Small intestine (tissue), 7 donors: Measurements from ENCODE around the gene LGMN. TPM values are rescaled to one million over a fixed set of nuclear protein-coding genes. Genes with fewer than 3 reads are reported as not detected.
"Not testable (repeated sequence)": the region's sequence is repeated elsewhere in the genome, so short reads cannot be mapped to it uniquely, and the experiment has no call there.

Source experiments
- DNase-seq, 2 donors: peaks; one replicate each; pipeline versions ENCODE4 v3.0.0 to v3.0.0-alpha.2; 2013
- FAIRE-seq: peaks from 2 replicates; lab custom pipeline; 2012; peaks lifted over from hg19 to GRCh38; lab: Jason Lieb, UNC
- H3K27ac ChIP-seq, 3 donors: one replicate each; pipeline ENCODE4 v1.5.1; 2013; ENCODE audit warnings: low read length in 2 of 3, mild to moderate bottlenecking in 2 of 3, control low read depth in 1 of 3, inconsistent platforms in 1 of 3, low read depth in 1 of 3, moderate library complexity in 1 of 3
- H3K27me3 ChIP-seq, 3 donors: one replicate each; pipeline ENCODE4 v1.6.1; 2013; ENCODE audit warnings: low read length in 3 of 3, inconsistent platforms in 1 of 3; ENCODE audit not compliant: control insufficient read depth in 3 of 3, insufficient read depth in 3 of 3
- H3K36me3 ChIP-seq, 3 donors: one replicate each; pipeline ENCODE4 v1.6.1; 2013; ENCODE audit warnings: low read length in 3 of 3, inconsistent platforms in 1 of 3, low read depth in 1 of 3, mild to moderate bottlenecking in 1 of 3, moderate library complexity in 1 of 3; ENCODE audit not compliant: control insufficient read depth in 3 of 3, insufficient read depth in 2 of 3
- H3K4me1 ChIP-seq, 3 donors: one replicate each; pipeline ENCODE4 v1.6.1; 2013; ENCODE audit warnings: low read length in 2 of 3, inconsistent platforms in 1 of 3, low read depth in 1 of 3, mild to moderate bottlenecking in 1 of 3, moderate library complexity in 1 of 3; ENCODE audit not compliant: control insufficient read depth in 3 of 3, insufficient read depth in 2 of 3
- H3K4me3 ChIP-seq, 3 donors: one replicate each; pipeline ENCODE4 v1.5.1; 2013; ENCODE audit warnings: low read length in 3 of 3, control low read depth in 1 of 3, inconsistent platforms in 1 of 3, low read depth in 1 of 3, mild to moderate bottlenecking in 1 of 3, moderate library complexity in 1 of 3
- H3K9me3 ChIP-seq, 2 donors: one replicate each; pipeline ENCODE4 v1.6.1; 2013; ENCODE audit warnings: low read depth in 1 of 2, low read length in 1 of 2; ENCODE audit not compliant: control insufficient read depth in 2 of 2, insufficient read depth in 1 of 2
- WGBS, 3 donors: extraction: QIAGEN DNeasy Blood & Tissue Kit; methylation state at CpG; one replicate each; pipeline ENCODE4 v1.1.7; 2013; 5-methylcytosine and 5-hydroxymethylcytosine counted together
- polyA plus RNA-seq, 4 donors: library from polyadenylated mRNA; stranded (reverse) in 3 of 4; unstranded in 1 of 4; fragments of 200-250 nt in 3 of 4; fragments of 120-200 nt in 1 of 4; gene quantifications; one replicate each; pipeline versions ENCODE4 v1.2.1 to v1.2.3, GENCODE V29; 2013
- donor health status: healthy with polysubstance abuse.
- donor health status: control.
- donor health status: control.
- donor health status: Bipolar disorder and iron deficiency.
- donor health status: healthy.

The LGMN gene
- polyA plus RNA-seq, 4 donors, result 57.8 to 386 (median 62.3) TPM

DNA sequence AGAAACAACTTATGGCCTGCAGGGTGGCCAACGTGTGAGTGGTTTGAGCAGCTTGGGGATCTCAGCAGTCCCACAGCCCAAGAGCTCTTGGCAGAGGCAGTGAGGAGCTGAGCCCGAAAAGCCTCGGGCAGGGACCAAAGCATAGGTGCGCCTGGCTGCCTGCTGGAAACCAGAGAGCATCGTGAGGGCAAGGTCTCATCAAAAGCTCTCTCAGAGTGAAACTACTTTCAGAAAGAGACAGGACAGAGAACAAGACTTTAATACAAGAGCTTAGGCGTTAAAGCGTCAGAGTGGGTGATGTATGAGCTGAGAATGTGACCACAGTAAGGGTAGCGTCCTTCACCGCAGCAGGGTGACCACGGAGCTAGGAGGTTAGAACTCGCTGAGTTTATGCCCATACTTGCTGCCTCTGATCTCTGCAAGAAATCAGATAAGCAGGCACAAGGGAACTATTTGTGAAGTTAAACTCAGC, 30.8 kb downstream of the LGMN start:
- Histone ChIP-seq H3K4me1 (peaks cover 0 to 14% (median 0%) of the 10 kb centered on the region in 3 donors), H3K27me3 (no peaks in the 10 kb centered on the region), H3K4me3 (no peak overlapping the region), H3K36me3 (peaks cover 0 to 53% (median 0%) of the 10 kb centered on the region in 3 donors), H3K27ac (no peak overlapping the region), H3K9me3 (no peaks in the 10 kb centered on the region)
- WGBS, 3 donors, result 67 to 79% (median 70%) methylated on average over 11 of the region's 11 CpGs
- FAIRE-seq, result no peak
- DNase-seq, result no peak

DNA sequence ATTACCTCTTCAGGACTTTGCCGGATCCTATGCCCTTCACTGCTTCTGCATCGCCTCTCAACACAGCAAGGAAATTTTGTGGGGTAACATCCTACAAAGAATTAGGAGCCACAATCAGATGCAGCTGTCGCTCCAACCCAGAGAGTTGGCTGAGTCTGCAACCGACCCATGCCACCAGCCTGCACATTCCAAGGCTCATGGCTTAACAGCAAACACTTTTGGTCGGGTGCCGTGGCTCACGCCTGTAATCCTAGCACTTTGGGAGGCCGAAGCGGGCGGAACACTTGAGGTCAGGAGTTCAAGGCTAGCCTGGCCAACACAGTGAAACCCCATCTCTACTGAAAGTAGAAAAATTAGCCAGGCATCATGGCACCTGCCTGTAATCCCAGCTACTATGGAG, 32.3 kb downstream of the LGMN start:
- H3K36me3 ChIP-seq, result peaks cover 0 to 61% (median 2%) of the 10 kb centered on the region in 3 donors
- no peak overlapping the region for H3K4me3 ChIP-seq
- 92 to 94% (median 93%) methylated on average over 10 of the region's 10 CpGs for WGBS, 3 donors
- peaks cover 0 to 13% (median 0%) of the 10 kb centered on the region in 3 donors for H3K4me1 ChIP-seq
- no peak for DNase-seq
- no peaks in the 10 kb centered on the region for H3K27me3 ChIP-seq
- no peaks in the 10 kb centered on the region for H3K9me3 ChIP-seq
- no peak for FAIRE-seq
- no peak overlapping the region for H3K27ac ChIP-seq

DNA sequence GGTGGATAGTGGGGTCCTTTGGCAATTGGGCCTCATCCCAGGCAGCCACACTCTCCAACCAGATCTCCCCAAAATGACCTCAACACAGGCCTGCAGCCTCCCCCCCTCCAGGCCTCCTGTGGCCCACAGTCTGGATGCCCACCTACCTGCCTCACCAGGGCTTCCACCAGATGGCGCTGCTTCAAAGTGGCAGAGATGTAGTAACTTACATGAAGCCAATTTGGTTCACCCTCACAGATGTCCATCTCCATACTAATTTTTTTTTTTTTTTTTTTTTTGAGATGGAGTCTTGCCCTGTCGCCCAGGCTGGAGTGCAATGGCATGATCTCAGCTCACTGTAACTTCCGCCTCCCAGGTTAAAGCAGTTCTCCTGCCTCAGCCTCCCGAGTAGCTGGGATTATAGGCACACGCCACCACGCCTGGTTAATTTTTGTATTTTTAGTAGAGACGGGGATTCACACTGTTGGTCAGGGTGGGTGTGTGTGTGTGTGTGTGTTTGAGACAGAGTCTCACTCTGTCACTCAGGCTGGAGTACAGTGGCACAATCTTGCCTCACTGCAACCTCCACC, 33.6 kb downstream of the LGMN start:
- WGBS, 3 donors, result 71 to 79% (median 78%) methylated on average over 6 to 7 of the region's 7 CpGs
- not testable (repeated sequence) for H3K27me3 ChIP-seq, H3K27ac ChIP-seq, H3K9me3 ChIP-seq, H3K4me3 ChIP-seq, H3K4me1 ChIP-seq, FAIRE-seq
- peaks cover 0 to 70% (median 2%) of the 10 kb centered on the region in 3 donors for H3K36me3 ChIP-seq
- peak; percentile 73 to 75 for DNase-seq

DNA sequence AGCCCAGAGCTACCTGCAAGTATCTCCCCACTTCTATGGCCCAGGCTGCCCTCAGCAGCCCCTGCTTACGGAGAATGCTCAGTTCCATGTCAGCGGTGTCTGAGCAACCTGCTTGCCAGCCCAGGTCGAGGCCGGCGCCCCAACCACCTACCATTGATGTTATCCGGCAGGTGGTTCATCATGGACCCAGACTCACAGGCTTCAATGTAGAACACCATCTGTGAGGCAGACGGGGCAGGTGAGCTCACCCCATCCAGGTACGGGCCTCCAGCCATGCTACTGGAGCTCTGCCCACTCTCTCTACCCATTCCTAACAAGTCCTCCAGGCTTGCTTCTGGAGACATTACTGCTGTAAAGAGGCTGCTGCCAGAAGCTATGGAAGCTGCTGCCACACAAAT, 35.8 kb downstream of the LGMN start:
- no peak overlapping the region for H3K4me3 ChIP-seq
- 89 to 96% (median 95%) methylated on average over 8 of the region's 8 CpGs for WGBS, 3 donors
- H3K27me3 ChIP-seq, result no peaks in the 10 kb centered on the region
- H3K36me3 ChIP-seq, result peaks cover 0 to 78% (median 2%) of the 10 kb centered on the region in 3 donors
- H3K9me3 ChIP-seq, result no peaks in the 10 kb centered on the region
- no peaks in the 10 kb centered on the region for H3K4me1 ChIP-seq
- no peak overlapping the region for H3K27ac ChIP-seq
- DNase-seq, result no peak
- FAIRE-seq, result no peak

DNA sequence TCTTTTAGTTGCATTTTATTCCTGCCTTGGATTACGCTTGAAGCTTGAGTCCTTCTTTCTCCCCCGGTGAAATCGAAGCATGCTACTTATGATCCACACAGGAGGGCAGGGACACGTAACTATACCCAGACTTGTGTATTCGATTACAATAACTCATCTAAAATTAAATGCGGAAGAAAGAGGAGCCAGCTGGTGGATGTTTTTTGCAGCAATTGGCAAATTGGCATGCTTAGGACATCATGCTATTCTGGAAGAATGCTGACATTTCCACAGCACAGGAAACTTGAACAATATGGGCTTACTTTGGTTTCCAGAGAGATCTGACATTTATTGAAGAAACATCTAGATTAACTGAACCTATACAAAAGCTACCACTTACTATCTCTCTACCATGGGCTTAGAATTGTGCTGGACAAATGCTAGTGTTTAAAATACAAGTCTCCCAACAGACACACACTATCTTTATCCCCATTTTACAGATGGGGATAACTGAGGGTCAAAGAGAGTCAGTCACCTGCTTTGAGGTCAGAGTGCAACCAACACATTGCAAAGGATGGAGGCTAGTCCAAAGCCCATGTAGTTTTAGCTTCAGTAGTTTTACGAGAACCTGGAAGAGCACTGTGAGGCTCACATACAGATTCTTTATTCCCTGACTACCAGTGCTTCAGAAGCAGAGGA, 36.3 kb downstream of the LGMN start:
- Histone ChIP-seq H3K27me3 (no peaks in the 10 kb centered on the region), H3K36me3 (peaks cover 0 to 76% (median 2%) of the 10 kb centered on the region in 3 donors), H3K4me3 (no peak overlapping the region), H3K4me1 (no peaks in the 10 kb centered on the region), H3K27ac (no peak overlapping the region), H3K9me3 (no peaks in the 10 kb centered on the region)
- WGBS, 3 donors, result 91 to 97% (median 94%) methylated on average over 7 of the region's 7 CpGs
- no peak for FAIRE-seq
- no peak for DNase-seq

DNA sequence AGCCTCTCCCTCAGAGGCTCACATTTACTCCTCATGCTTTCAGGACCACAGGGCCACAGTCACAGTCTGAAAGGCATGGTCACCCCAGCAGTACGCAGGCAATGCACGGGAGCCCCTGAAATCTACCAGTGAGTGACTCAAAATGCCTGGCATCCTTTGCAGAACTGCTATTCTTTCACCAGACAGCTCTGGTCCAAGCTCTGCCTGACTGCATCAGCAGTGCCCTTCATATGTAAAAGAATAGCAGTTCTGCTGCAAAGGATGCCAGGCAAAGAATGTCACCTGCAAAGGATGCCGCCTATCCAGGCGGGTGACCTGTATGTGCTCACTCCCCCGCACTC, 38.5 kb downstream of the LGMN start:
- peaks cover 2 to 83% (median 7%) of the 10 kb centered on the region in 3 donors for H3K36me3 ChIP-seq
- FAIRE-seq, result no peak

DNA sequence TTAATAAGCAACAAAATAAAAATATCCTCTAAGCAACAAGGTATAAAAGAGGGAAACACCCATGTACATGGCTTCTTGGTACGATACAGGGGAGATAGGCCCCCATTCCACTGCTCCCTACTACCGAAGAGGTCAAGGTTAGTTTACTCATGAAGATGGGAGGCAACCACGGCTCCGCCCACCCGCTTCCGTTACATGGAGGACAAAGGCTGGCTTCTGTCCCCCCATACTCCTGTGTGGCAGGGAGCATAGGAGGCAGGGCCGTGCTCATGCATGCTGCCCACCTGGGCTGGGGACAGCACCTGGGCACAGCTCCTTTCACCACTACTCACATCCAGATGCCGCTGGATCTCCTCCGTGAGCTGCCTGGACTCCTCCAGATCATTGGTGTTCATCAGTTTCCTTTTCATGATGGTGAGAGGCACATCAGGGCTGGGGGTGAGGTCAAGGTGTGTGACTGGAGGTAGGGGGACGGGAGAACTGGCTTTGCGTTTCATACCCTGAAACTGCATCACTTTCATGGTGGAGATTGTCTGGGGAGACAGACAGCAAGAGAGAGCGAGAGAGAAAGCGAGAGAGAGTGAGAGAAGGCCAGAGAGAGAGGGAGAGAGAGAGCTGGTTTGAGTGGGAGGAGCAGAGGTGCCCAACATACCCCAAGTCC, 39.0 kb downstream of the LGMN start:
- H3K27ac ChIP-seq, result no peak overlapping the region
- H3K4me1 ChIP-seq, result no peaks in the 10 kb centered on the region
- H3K4me3 ChIP-seq, result no peak overlapping the region
- no peak for DNase-seq
- no peaks in the 10 kb centered on the region for H3K9me3 ChIP-seq
- no peak for FAIRE-seq
- no peaks in the 10 kb centered on the region for H3K27me3 ChIP-seq
- 83 to 90% (median 85%) methylated on average over 13 of the region's 13 CpGs for WGBS, 3 donors
- H3K36me3 ChIP-seq, result peaks cover 2 to 84% (median 7%) of the 10 kb centered on the region in 3 donors

More for the DNA sequence above, 38.5 kb downstream of the LGMN start:
- Histone ChIP-seq H3K4me3 (no peak overlapping the region), H3K9me3 (no peaks in the 10 kb centered on the region), H3K4me1 (no peaks in the 10 kb centered on the region), H3K27ac (no peak overlapping the region), H3K27me3 (no peaks in the 10 kb centered on the region)
- 96 to 98% (median 97%) methylated on average over 5 of the region's 5 CpGs for WGBS, 3 donors
- DNase-seq, result no peak

DNA sequence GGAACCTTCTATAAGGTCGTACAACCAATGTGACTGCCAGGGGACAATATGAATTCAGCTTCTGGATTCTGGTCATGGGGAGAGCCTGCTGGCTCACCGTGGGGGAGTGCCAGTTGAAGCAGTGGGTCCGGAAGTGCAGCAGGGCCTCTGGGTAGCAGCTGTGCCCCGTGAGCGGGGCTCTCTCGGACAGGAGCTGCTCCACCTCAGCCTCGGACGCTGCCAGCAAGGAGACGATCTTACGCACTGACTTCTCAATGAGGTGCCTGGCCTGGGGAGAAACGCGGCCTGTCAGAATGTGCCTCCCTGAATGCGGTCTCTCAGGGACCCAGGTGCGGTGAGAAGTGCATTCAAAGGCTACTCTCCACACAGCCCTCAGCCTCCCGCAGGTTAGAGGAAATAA, 42.0 kb downstream of the LGMN start:
- H3K4me3 ChIP-seq, result no peak overlapping the region
- peaks cover 4 to 76% (median 7%) of the 10 kb centered on the region in 3 donors for H3K36me3 ChIP-seq
- no peaks in the 10 kb centered on the region for H3K27me3 ChIP-seq
- FAIRE-seq (no peak), DNase-seq (no peak)
- no peak overlapping the region for H3K27ac ChIP-seq
- no peaks in the 10 kb centered on the region for H3K9me3 ChIP-seq
- H3K4me1 ChIP-seq, result no peaks in the 10 kb centered on the region
- 93 to 95% (median 94%) methylated on average over 15 of the region's 15 CpGs for WGBS, 3 donors
